ENCODE results near the gene THUMPD3. TPM values are rescaled to one million over a fixed set of nuclear protein-coding genes. Genes with fewer than 3 reads are reported as not detected.

The THUMPD3 gene
- total and polyA plus RNA-seq, 4 donors: 20.1 to 24.5 (median 21.6) TPM

DNA sequence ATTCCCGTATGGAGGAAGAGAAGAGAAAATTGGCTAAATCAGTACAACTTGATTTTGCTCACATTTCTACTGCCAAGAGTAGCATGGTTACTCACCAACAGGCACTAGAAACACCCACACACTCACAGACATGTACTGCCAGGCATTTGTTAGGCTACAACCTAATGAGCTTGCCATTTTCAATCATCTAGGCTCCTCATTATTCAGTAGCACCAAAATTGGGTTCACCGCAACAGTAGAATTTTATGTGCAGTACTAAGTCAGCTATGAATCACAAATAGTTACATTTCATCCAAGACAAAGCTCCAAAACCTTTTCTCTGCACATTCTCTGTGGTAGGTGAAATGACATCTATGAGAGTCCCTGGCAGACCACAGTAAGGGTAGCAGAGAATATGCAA lies 15.0 kb upstream of the THUMPD3 start (continued):
- TF ChIP-seq GABPA (IDR thresholded peaks at IDR 0.05 in 1 of 2, conservative IDR thresholded peaks at IDR 0.05 in 1 of 2): no peak

DNA sequence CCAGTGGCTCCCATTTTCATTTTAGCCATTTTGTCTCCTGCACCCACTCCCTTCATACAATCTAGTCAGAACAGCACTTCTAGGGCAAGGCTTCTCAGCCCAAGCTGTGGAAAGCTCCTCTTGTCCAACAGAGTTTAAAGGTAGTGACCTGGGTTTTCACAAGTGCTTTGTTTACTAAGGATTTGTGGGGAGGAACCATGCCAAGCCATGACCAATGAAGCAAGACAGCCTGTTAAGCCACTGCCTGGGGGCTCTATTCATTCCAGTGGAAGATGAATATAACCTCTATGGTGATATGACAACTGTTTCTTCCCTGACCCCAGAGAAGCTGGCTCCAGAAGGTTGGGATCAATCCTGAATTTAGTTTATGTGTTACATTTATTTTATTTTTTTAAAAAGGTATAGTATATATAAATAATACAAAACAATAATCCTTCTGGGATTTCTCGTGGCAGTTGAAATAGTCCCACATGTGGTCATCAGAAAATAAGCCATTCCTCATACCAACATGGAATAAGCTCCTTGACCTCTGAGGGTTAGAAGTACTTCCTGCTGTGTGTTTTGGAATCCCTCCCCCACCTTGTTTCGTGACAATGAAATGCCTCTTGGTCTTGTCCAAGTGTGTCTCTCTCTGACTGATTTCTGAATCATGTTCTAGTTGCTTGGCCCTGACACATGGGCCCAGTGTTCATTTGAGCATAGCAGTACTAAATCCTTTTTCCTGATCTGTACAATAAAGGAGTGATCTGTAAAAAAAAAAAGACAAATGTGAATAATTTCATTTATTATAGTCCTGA lies 13.3 kb upstream of the THUMPD3 start:
- Histone ChIP-seq H3K4me1 (ENCODE audit: control insufficient read depth in 4 of 4, insufficient read depth in 4 of 4, low read length in 3 of 4) (peaks cover 12 to 27% (median 18%) of the 10 kb centered on the region in 4 donors), H3K9ac (ENCODE audit: low read depth in 1 of 2, low read length in 2 of 2) (no peak overlapping the region), H3K4me3 (ENCODE audit: low read depth in 1 of 3, low read length in 3 of 3) (no peak overlapping the region), H3K36me3 (ENCODE audit: control insufficient read depth in 4 of 4, insufficient read depth in 3 of 4, low read depth in 1 of 4, low read length in 3 of 4) (no peaks in the 10 kb centered on the region), H3K27me3 (ENCODE audit: control insufficient read depth in 4 of 4, insufficient read depth in 4 of 4, low read length in 3 of 4) (no peaks in the 10 kb centered on the region), H3K9me3 (ENCODE audit: control insufficient read depth in 4 of 4, low read length in 3 of 4) (no peaks in the 10 kb centered on the region), H3K27ac (ENCODE audit: low read depth in 1 of 2, low read length in 2 of 2) (no peak overlapping the region)
- WGBS: 82% methylated on average over 2 of the region's 2 CpGs
- DNase-seq (ENCODE audit: low spot score): no peak
- TF ChIP-seq NR2F2 (IDR thresholded peaks at IDR 0.05): no peak
- TF ChIP-seq TAF1 (conservative IDR thresholded peaks at IDR 0.05): no peak
- no peak for TF ChIP-seq EGR1 (IDR thresholded peaks at IDR 0.05; ENCODE audit: low read depth in 2 of 2)
- no peak for TF ChIP-seq GABPA (IDR thresholded peaks at IDR 0.05 in 1 of 2, conservative IDR thresholded peaks at IDR 0.05 in 1 of 2)
- TF ChIP-seq RAD21 (IDR thresholded peaks at IDR 0.05): no peak
- TF ChIP-seq FOXA2 (IDR thresholded peaks at IDR 0.05): peak; percentile 70
- no peak for TF ChIP-seq YY1 (IDR thresholded peaks at IDR 0.05)
- no peak for TF ChIP-seq FOXA1 (IDR thresholded peaks at IDR 0.05)
- peak; percentile 32 to 42 for TF ChIP-seq HNF4A (conservative IDR thresholded peaks at IDR 0.05)
- TF ChIP-seq, protein P1, sequence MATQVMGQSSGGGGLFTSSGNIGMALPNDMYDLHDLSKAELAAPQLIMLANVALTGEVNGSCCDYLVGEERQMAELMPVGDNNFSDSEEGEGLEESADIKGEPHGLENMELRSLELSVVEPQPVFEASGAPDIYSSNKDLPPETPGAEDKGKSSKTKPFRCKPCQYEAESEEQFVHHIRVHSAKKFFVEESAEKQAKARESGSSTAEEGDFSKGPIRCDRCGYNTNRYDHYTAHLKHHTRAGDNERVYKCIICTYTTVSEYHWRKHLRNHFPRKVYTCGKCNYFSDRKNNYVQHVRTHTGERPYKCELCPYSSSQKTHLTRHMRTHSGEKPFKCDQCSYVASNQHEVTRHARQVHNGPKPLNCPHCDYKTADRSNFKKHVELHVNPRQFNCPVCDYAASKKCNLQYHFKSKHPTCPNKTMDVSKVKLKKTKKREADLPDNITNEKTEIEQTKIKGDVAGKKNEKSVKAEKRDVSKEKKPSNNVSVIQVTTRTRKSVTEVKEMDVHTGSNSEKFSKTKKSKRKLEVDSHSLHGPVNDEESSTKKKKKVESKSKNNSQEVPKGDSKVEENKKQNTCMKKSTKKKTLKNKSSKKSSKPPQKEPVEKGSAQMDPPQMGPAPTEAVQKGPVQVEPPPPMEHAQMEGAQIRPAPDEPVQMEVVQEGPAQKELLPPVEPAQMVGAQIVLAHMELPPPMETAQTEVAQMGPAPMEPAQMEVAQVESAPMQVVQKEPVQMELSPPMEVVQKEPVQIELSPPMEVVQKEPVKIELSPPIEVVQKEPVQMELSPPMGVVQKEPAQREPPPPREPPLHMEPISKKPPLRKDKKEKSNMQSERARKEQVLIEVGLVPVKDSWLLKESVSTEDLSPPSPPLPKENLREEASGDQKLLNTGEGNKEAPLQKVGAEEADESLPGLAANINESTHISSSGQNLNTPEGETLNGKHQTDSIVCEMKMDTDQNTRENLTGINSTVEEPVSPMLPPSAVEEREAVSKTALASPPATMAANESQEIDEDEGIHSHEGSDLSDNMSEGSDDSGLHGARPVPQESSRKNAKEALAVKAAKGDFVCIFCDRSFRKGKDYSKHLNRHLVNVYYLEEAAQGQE (IDR thresholded peaks at IDR 0.05): no peak
- TF ChIP-seq, protein P2, sequence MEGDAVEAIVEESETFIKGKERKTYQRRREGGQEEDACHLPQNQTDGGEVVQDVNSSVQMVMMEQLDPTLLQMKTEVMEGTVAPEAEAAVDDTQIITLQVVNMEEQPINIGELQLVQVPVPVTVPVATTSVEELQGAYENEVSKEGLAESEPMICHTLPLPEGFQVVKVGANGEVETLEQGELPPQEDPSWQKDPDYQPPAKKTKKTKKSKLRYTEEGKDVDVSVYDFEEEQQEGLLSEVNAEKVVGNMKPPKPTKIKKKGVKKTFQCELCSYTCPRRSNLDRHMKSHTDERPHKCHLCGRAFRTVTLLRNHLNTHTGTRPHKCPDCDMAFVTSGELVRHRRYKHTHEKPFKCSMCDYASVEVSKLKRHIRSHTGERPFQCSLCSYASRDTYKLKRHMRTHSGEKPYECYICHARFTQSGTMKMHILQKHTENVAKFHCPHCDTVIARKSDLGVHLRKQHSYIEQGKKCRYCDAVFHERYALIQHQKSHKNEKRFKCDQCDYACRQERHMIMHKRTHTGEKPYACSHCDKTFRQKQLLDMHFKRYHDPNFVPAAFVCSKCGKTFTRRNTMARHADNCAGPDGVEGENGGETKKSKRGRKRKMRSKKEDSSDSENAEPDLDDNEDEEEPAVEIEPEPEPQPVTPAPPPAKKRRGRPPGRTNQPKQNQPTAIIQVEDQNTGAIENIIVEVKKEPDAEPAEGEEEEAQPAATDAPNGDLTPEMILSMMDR (IDR thresholded peaks at IDR 0.05; ENCODE audit: low read depth, low read length, missing input control): no peak
- TF ChIP-seq, protein P3, sequence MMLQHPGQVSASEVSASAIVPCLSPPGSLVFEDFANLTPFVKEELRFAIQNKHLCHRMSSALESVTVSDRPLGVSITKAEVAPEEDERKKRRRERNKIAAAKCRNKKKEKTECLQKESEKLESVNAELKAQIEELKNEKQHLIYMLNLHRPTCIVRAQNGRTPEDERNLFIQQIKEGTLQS (IDR thresholded peaks at IDR 0.05): no peak
- TF ChIP-seq, protein P4, sequence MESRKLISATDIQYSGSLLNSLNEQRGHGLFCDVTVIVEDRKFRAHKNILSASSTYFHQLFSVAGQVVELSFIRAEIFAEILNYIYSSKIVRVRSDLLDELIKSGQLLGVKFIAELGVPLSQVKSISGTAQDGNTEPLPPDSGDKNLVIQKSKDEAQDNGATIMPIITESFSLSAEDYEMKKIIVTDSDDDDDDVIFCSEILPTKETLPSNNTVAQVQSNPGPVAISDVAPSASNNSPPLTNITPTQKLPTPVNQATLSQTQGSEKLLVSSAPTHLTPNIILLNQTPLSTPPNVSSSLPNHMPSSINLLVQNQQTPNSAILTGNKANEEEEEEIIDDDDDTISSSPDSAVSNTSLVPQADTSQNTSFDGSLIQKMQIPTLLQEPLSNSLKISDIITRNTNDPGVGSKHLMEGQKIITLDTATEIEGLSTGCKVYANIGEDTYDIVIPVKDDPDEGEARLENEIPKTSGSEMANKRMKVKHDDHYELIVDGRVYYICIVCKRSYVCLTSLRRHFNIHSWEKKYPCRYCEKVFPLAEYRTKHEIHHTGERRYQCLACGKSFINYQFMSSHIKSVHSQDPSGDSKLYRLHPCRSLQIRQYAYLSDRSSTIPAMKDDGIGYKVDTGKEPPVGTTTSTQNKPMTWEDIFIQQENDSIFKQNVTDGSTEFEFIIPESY (IDR thresholded peaks at IDR 0.05): no peak
- peak; percentile 51 to 54 for TF ChIP-seq RXRA (IDR thresholded peaks at IDR 0.05)
- no peak for TF ChIP-seq JUND (IDR thresholded peaks at IDR 0.05)
- TF ChIP-seq HNF4G (IDR thresholded peaks at IDR 0.05): no peak
- TF ChIP-seq SP1 (IDR thresholded peaks at IDR 0.05): peak; percentile 18
- TF ChIP-seq, protein P5, sequence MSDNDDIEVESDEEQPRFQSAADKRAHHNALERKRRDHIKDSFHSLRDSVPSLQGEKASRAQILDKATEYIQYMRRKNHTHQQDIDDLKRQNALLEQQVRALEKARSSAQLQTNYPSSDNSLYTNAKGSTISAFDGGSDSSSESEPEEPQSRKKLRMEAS (IDR thresholded peaks at IDR 0.05): no peak
